Kidney (tissue), 14 donors: ENCODE measurements around the gene HSD11B2. TPM values are rescaled to one million over a fixed set of nuclear protein-coding genes. Genes with fewer than 3 reads are reported as not detected.

ENCODE experiments used
- DNase-seq, 5 donors: peaks; one replicate each; pipeline ENCODE4 v3.0.0-alpha.2; 2013 to 2020
- FAIRE-seq: peaks from 2 replicates; lab custom pipeline; 2012; peaks lifted over from hg19 to GRCh38; lab: Jason Lieb, UNC
- H3K27ac ChIP-seq, 2 donors: one replicate each; pipeline ENCODE4 v1.7.0; 2013; ENCODE audit warnings: low read depth in 2 of 2, low read length in 2 of 2, inconsistent platforms in 1 of 2
- H3K27me3 ChIP-seq: one replicate; pipeline ENCODE4 v1.7.1; 2013; ENCODE audit warnings: low read length, inconsistent platforms; ENCODE audit not compliant: control insufficient read depth, insufficient read depth
- H3K36me3 ChIP-seq, 3 donors: one replicate each; pipeline versions ENCODE4 v1.7.0 to v1.7.1; 2013; ENCODE audit warnings: low read length in 3 of 3, control low read depth in 1 of 3, inconsistent platforms in 1 of 3; ENCODE audit not compliant: insufficient read depth in 3 of 3, control insufficient read depth in 2 of 3
- H3K4me1 ChIP-seq, 3 donors: one replicate each; pipeline versions ENCODE4 v1.7.0 to v1.7.1; 2013; ENCODE audit warnings: low read length in 3 of 3, inconsistent platforms in 1 of 3, low read depth in 1 of 3; ENCODE audit not compliant: control insufficient read depth in 2 of 3, insufficient read depth in 2 of 3
- H3K4me3 ChIP-seq, 3 donors: one replicate each; pipeline versions ENCODE4 v1.7.0 to v1.8.1; 2013; ENCODE audit warnings: low read length in 3 of 3, control low read depth in 1 of 3, inconsistent platforms in 1 of 3
- H3K9ac ChIP-seq, 3 donors: one replicate each; pipeline versions ENCODE4 v1.7.0 to v1.7.1; 2013; ENCODE audit warnings: low read length in 3 of 3, control low read depth in 1 of 3, inconsistent platforms in 1 of 3
- H3K9me3 ChIP-seq, 3 donors: one replicate each; pipeline versions ENCODE4 v1.7.0 to v1.7.1; 2013; ENCODE audit warnings: low read length in 3 of 3, control low read depth in 1 of 3, inconsistent platforms in 1 of 3; ENCODE audit not compliant: control insufficient read depth in 2 of 3, insufficient read depth in 1 of 3
- CTCF ChIP-seq: IDR thresholded peaks from 3 replicates; pipeline ENCODE4 v1.5.1; 2012; ENCODE audit warnings: mild to moderate bottlenecking, moderate library complexity, borderline replicate concordance; ENCODE audit not compliant: insufficient read depth; ENCODE audit errors: extremely low read depth
- intact Hi-C: fragments of 100-400 bp; cut with DNase I; formaldehyde crosslinking; loops from one replicate; pipeline ENCODE4 v1.11.1; 2022
- polyA plus RNA-seq: library from polyadenylated mRNA; stranded (reverse); fragments of 350-450 nt; fragmentation: Illumina TruSeq; extraction: RNeasy Lipid Tissue Mini Kit (QIAGEN cat#74804); gene quantifications from one replicate; pipeline ENCODE4 v1.2.3, GENCODE V29; 2014; ENCODE audit warnings: low read depth, low replicate concordance; ENCODE audit not compliant: insufficient read depth
- total RNA-seq: library from RNA; stranded (reverse); fragmentation: NEBNext Ultra II Directional; extraction: Animal tissue kit (Norgen Biotek cat#: 25700); gene quantifications from one replicate; pipeline ENCODE4 v1.2.1, GENCODE V29; 2021
- donor health status: control.
- donor health status: control.
- donor health status: control.
- donor health status: control.
- donor health status: control.
- donor health status: DM: yes; HTN: yes; CAD: no.
- donor health status: Normal renal cell carcinoma (clear cell type).

HSD11B2 gene
- total and polyA plus RNA-seq, 2 donors from 2014 or later, result 139 to 1,022 TPM

GRCh38 chr16:67429799-67430503 lies 970 bp upstream of the HSD11B2 start:
- peaks cover 0 to 3% (median 0%) of the 10 kb centered on the region in 3 donors for H3K36me3 ChIP-seq
- H3K9me3 ChIP-seq, result no peaks in the 10 kb centered on the region
- TF ChIP-seq CTCF, result no peak
- H3K4me1 ChIP-seq, result peaks cover 0 to 37% (median 28%) of the 10 kb centered on the region in 3 donors
- H3K9ac ChIP-seq, result peak overlapping the region in 2 of 3 donors; percentile 54 to 59
- peaks cover 3% of the 10 kb centered on the region for H3K27me3 ChIP-seq
- peak overlapping the region in 2 of 3 donors; percentile 39 to 67 for H3K4me3 ChIP-seq
- FAIRE-seq (no peak), DNase-seq (peak in 1 of 5 donors; percentile 61)
- intact Hi-C loops, result loop anchor here (5.0 kb wide), 1 partner anchor 37 kb away; no protein-coding TSS in a partner anchor
- H3K27ac ChIP-seq, result peak overlapping the region; percentile 80 to 96

- DNase-seq (peak in 3 of 5 donors; percentile 52 to 89 (median 55)), FAIRE-seq (no peak)
- Histone ChIP-seq H3K4me1 (peaks cover 0 to 42% (median 32%) of the 10 kb centered on the region in 3 donors), H3K27ac (peak overlapping the region; percentile 80 to 96), H3K36me3 (peaks cover 0 to 3% (median 0%) of the 10 kb centered on the region in 3 donors), H3K9ac (peak overlapping the region in 2 of 3 donors; percentile 49 to 59), H3K9me3 (no peaks in the 10 kb centered on the region), H3K27me3 (peaks cover 3% of the 10 kb centered on the region), H3K4me3 (peak overlapping the region in 2 of 3 donors; percentile 28 to 67)
- intact Hi-C loops, result no loop called here
- no peak for TF ChIP-seq CTCF
Measured at GRCh38 chr16:67430504-67430976, 381 bp upstream of the HSD11B2 start.

- TF ChIP-seq CTCF, result no peak
- H3K4me1 ChIP-seq, result peaks cover 0 to 49% (median 35%) of the 10 kb centered on the region in 3 donors
- H3K4me3 ChIP-seq, result peak overlapping the region; percentile 61 to 86 (median 70)
- DNase-seq (peak; percentile 72 to 85 (median 80)), FAIRE-seq (no peak)
- H3K36me3 ChIP-seq, result peaks cover 0 to 7% (median 5%) of the 10 kb centered on the region in 3 donors
- peak overlapping the region; percentile 30 to 95 (median 89) for H3K9ac ChIP-seq
- intact Hi-C loops, result no loop called here
- H3K27ac ChIP-seq, result peak overlapping the region; percentile 93 to 98
- H3K27me3 ChIP-seq, result peaks cover 3% of the 10 kb centered on the region
- no peaks in the 10 kb centered on the region for H3K9me3 ChIP-seq
Measured at GRCh38 chr16:67431775-67432505, 1.0 kb downstream of the HSD11B2 start.
